HCT116 (cell line): Measurements from ENCODE around the gene LEMD3. TPM values are rescaled to one million over a fixed set of nuclear protein-coding genes. Genes with fewer than 3 reads are reported as not detected.

Source experiments
- ATAC-seq: fragments of 200-7000 bp; cut with Tn5 transposase; 2 replicates; pipeline ENCODE4 v1.9.1; 2020; ENCODE audit warnings: mild to moderate bottlenecking, moderate library complexity
- BruUV-seq: library from RNA; stranded (reverse); fragments of 400-500 nt; replicated peaks from 2 replicates; lab custom pipeline; 2021; lab: Mats Ljungman, UMichigan
- CTCF ChIA-PET: fragments of 300-600 bp; sonication (Branson Sonifier 250); formaldehyde crosslinking; loops from one replicate; lab custom pipeline; 2021; ENCODE audit warnings: antibody characterized with exemption; lab: Charles Lee
- POLR2A ChIA-PET: fragments of 300-600, 350-600 bp; sonication (Branson Sonifier 250); formaldehyde crosslinking; loops from one replicate; lab custom pipeline; 2021; ENCODE audit warnings: antibody characterized with exemption; lab: Charles Lee
- RAD21 ChIA-PET, 2 experiments: fragments of 300-600 bp; sonication (Branson Sonifier 250); formaldehyde crosslinking; loops; one replicate each; lab custom pipeline; 2023; ENCODE audit warnings: low total read pairs in 2 of 2; ENCODE audit not compliant: uncharacterized antibody in 2 of 2, unreplicated experiment in 2 of 2, low non-redundant PET in 1 of 2; lab: Charles Lee
- DNase-seq: peaks from one replicate; pipeline ENCODE4 v3.0.0-alpha.2; 2010; ENCODE audit warnings: low read depth, low spot score
- H2AFZ ChIP-seq: fragments of 200-600 bp; shearing (Covaris generic), sonication (generic); 2 replicates; pipeline ENCODE4 v1.6.1; 2017; ENCODE audit warnings: low read depth, mixed run types, mixed read lengths, antibody characterized with exemption, low read length; ENCODE audit not compliant: poor library complexity, severe bottlenecking
- H3K27ac ChIP-seq: 2 replicates; pipeline ENCODE4 v1.5.1; 2012; ENCODE audit warnings: low read depth, low read length
- H3K27me3 ChIP-seq: fragments of 200-600 bp; sonication (generic); 2 replicates; pipeline ENCODE4 v1.6.1; 2016; ENCODE audit warnings: mixed run types, low read length, mixed read lengths; ENCODE audit not compliant: insufficient read depth
- H3K36me3 ChIP-seq, 2 experiments: fragments of 200-500 bp in 1 of 2; fragments of 200-600 bp in 1 of 2; sonication (Bioruptor generic) in 1 of 2; sonication (generic) in 1 of 2; 2 replicates each; pipeline versions ENCODE4 v1.5.1 to v1.6.1; 2014 to 2016; ENCODE audit warnings: low read length in 2 of 2, inconsistent platforms in 1 of 2, mixed read lengths in 1 of 2, mixed run types in 1 of 2; ENCODE audit not compliant: insufficient read depth in 2 of 2, control insufficient read depth in 1 of 2
- H3K4me1 ChIP-seq, 2 experiments: fragments of 200-600 bp in 1 of 2; sonication (generic) in 1 of 2; 2 replicates each; pipeline versions ENCODE4 v1.5.1 to v1.6.1; 2012 to 2017; ENCODE audit warnings: low read length in 2 of 2, inconsistent platforms in 1 of 2, mild to moderate bottlenecking in 1 of 2, mixed read lengths in 1 of 2, mixed run types in 1 of 2, moderate library complexity in 1 of 2; ENCODE audit not compliant: insufficient read depth in 2 of 2, control insufficient read depth in 1 of 2
- H3K4me2 ChIP-seq: fragments of 200-600 bp; sonication (generic); 2 replicates; pipeline ENCODE4 v1.6.1; 2017; ENCODE audit warnings: mixed run types, low read length, mixed read lengths
- H3K4me3 ChIP-seq, 2 experiments: fragments of 200-600 bp in 1 of 2; sonication (generic) in 1 of 2; replicated peaks in 1 of 2; 2 replicates each; pipeline ENCODE4 v1.5.1; 2011 to 2016; ENCODE audit warnings: low read length in 2 of 2, control low read depth in 1 of 2, low read depth in 1 of 2, mild to moderate bottlenecking in 1 of 2, mixed read lengths in 1 of 2, mixed run types in 1 of 2
- H3K79me2 ChIP-seq: fragments of 200-600 bp; sonication (generic); 2 replicates; pipeline ENCODE4 v1.6.1; 2017; ENCODE audit warnings: mild to moderate bottlenecking, mixed run types, low read length, moderate library complexity, mixed read lengths; ENCODE audit not compliant: insufficient read depth
- H3K9ac ChIP-seq: fragments of 200-600 bp; sonication (generic); 2 replicates; pipeline ENCODE4 v1.6.1; 2016; ENCODE audit warnings: low read length, mixed read lengths
- H3K9me2 ChIP-seq: fragments of 200-600 bp; sonication (generic), shearing (Covaris generic); 2 replicates; pipeline ENCODE4 v1.6.1; 2017; ENCODE audit warnings: mixed run types, mild to moderate bottlenecking, moderate library complexity; ENCODE audit not compliant: insufficient read depth
- H3K9me3 ChIP-seq, 2 experiments: fragments of 200-500 bp in 1 of 2; fragments of 200-600 bp in 1 of 2; sonication (Bioruptor generic) in 1 of 2; sonication (generic) in 1 of 2; 2 replicates each; pipeline ENCODE4 v1.6.1; 2014 to 2017; ENCODE audit warnings: low read length in 2 of 2, mixed read lengths in 2 of 2, inconsistent platforms in 1 of 2, low read depth in 1 of 2, mild to moderate bottlenecking in 1 of 2, mixed run types in 1 of 2, moderate library complexity in 1 of 2; ENCODE audit not compliant: control insufficient read depth in 1 of 2, insufficient read depth in 1 of 2
- H4K20me1 ChIP-seq: fragments of 200-600 bp; sonication (generic), shearing (Covaris generic); 2 replicates; pipeline ENCODE4 v1.6.1; 2017; ENCODE audit warnings: mixed run types, mild to moderate bottlenecking, moderate library complexity; ENCODE audit not compliant: insufficient read depth
- ATF3 ChIP-seq: IDR thresholded peaks from 2 replicates; pipeline ENCODE4 v1.6.1; 2012
- CBX3 ChIP-seq: IDR thresholded peaks from 2 replicates; pipeline ENCODE4 v1.6.1; 2012; ENCODE audit warnings: low read depth
- EZH2 ChIP-seq: fragments of 200-600 bp; sonication (generic); IDR thresholded peaks from 2 replicates; pipeline ENCODE4 v1.6.1; 2017; ENCODE audit warnings: antibody characterized with exemption, mixed run types
- EZH2phosphoT487 ChIP-seq: fragments of 200-600 bp; IDR thresholded peaks from 2 replicates; pipeline ENCODE4 v1.6.1; 2018; ENCODE audit warnings: antibody characterized with exemption, borderline replicate concordance
- MAX ChIP-seq: IDR thresholded peaks from 2 replicates; pipeline ENCODE4 v1.6.1; 2012
- RAD21 ChIP-seq: IDR thresholded peaks from 2 replicates; pipeline ENCODE4 v1.6.1; 2012; ENCODE audit warnings: low read depth, mild to moderate bottlenecking
- REST ChIP-seq: IDR thresholded peaks from 2 replicates; pipeline ENCODE4 v1.6.1; 2012; ENCODE audit warnings: low read depth
- SP1 ChIP-seq: IDR thresholded peaks from 2 replicates; pipeline ENCODE4 v1.6.1; 2012; ENCODE audit warnings: low read depth
- ZBTB33 ChIP-seq: IDR thresholded peaks from 2 replicates; pipeline ENCODE4 v1.6.1; 2011; ENCODE audit warnings: mild to moderate bottlenecking, low read length, moderate library complexity; ENCODE audit not compliant: insufficient replicate concordance; ENCODE audit errors: extremely low read depth
- intact Hi-C: fragments of 100-400 bp; cut with micrococcal nuclease; formaldehyde crosslinking; loops from 2 replicates; pipeline ENCODE4 v1.10.0; 2022
- total RNA-seq: library from RNA; stranded (reverse); gene quantifications from one replicate; pipeline ENCODE4 v1.2.1, GENCODE V29; 2021; ENCODE audit not compliant: unreplicated experiment
- TF ChIP-seq, protein P1 (sequence below), 3 experiments: fragments of 200-600 bp in 1 of 3; sonication (generic) in 1 of 3; IDR thresholded peaks in 2 of 3; conservative IDR thresholded peaks in 1 of 3; 2 replicates each; pipeline ENCODE4 v1.5.1; 2012 to 2017; ENCODE audit warnings: low read depth in 2 of 3, low read length in 2 of 3, antibody characterized with exemption in 1 of 3, borderline replicate concordance in 1 of 3, control low read depth in 1 of 3, mild to moderate bottlenecking in 1 of 3, mixed read lengths in 1 of 3, mixed run types in 1 of 3, moderate library complexity in 1 of 3; ENCODE audit not compliant: insufficient read depth in 1 of 3

LEMD3 gene
- total RNA-seq, 1 experiment from 2014 or later: 28.7 TPM

- no peak overlapping the region for H3K9ac ChIP-seq
- ChIA-PET CTCF (no interaction called here), POLR2A (no interaction called here), RAD21 (no interaction called here)
- H3K4me2 ChIP-seq: no peak overlapping the region
- H3K9me2 ChIP-seq: 0 out of 2 replicates have a peak, but pooled peaks cover 3% of the 10 kb centered on the region
- no peaks in the 10 kb centered on the region for H3K9me3 ChIP-seq
- no peaks in the 10 kb centered on the region for H4K20me1 ChIP-seq
- no peaks in the 10 kb centered on the region for H3K36me3 ChIP-seq
- peaks cover 3 to 8% of the 10 kb centered on the region in 2 experiments; a peak in 2 of 4 replicates for H3K4me1 ChIP-seq
- BruUV-seq: no TSS peak
- TF ChIP-seq REST (no peak), SP1 (no peak), RAD21 (no peak), EZH2 (no peak), ZBTB33 (no peak), CBX3 (no peak), ATF3 (no peak), MAX (no peak), EZH2phosphoT487 (no peak)
- TF ChIP-seq, protein P1, sequence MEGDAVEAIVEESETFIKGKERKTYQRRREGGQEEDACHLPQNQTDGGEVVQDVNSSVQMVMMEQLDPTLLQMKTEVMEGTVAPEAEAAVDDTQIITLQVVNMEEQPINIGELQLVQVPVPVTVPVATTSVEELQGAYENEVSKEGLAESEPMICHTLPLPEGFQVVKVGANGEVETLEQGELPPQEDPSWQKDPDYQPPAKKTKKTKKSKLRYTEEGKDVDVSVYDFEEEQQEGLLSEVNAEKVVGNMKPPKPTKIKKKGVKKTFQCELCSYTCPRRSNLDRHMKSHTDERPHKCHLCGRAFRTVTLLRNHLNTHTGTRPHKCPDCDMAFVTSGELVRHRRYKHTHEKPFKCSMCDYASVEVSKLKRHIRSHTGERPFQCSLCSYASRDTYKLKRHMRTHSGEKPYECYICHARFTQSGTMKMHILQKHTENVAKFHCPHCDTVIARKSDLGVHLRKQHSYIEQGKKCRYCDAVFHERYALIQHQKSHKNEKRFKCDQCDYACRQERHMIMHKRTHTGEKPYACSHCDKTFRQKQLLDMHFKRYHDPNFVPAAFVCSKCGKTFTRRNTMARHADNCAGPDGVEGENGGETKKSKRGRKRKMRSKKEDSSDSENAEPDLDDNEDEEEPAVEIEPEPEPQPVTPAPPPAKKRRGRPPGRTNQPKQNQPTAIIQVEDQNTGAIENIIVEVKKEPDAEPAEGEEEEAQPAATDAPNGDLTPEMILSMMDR (IDR thresholded peaks at IDR 0.05 in 2 of 3, conservative IDR thresholded peaks at IDR 0.05 in 1 of 3; ENCODE audit: borderline replicate concordance in 1 of 3, insufficient read depth in 1 of 3, low read depth in 2 of 3, low read length in 2 of 3): no peak
- TF ChIP-seq, all 23 proteins: peak for 0
- no peak overlapping the region for H3K4me3 ChIP-seq
- H3K27ac ChIP-seq: no peak overlapping the region
- DNase-seq (no peak), ATAC-seq (no peak)
- intact Hi-C loops: no loop called here
- H2AFZ ChIP-seq: no peak overlapping the region
- no peaks in the 10 kb centered on the region for H3K27me3 ChIP-seq
- H3K79me2 ChIP-seq: no peaks in the 10 kb centered on the region
These were observed 106.2 kb downstream of the LEMD3 start for GRCh38 chr12:65275627-65276026.
